Measurements from ENCODE around the gene IMP3. TPM values are rescaled to one million over a fixed set of nuclear protein-coding genes. Genes with fewer than 3 reads are reported as not detected.
"Not testable (repeated sequence)": the region's sequence is repeated elsewhere in the genome, so short reads cannot be mapped to it uniquely, and the experiment has no call there.

The IMP3 gene
- polyA plus RNA-seq, 1 donor from 2014 or later = 147 TPM

- Histone ChIP-seq H3K9me2 (ENCODE audit: insufficient read depth, low read length) (no peaks in the 10 kb centered on the region), H3K4me3 (ENCODE audit: low read length) (no peak overlapping the region), H3K4me2 (ENCODE audit: low read length) (no peak overlapping the region), H2AFZ (ENCODE audit: low read depth, low read length) (no peak overlapping the region), H3F3A (ENCODE audit: insufficient read depth, low read length, poor library complexity, severe bottlenecking) (no peaks in the 10 kb centered on the region), H4K20me1 (ENCODE audit: insufficient read depth) (no peaks in the 10 kb centered on the region), H3K36me3 (ENCODE audit: insufficient read depth, low read length) (no peaks in the 10 kb centered on the region), H3K27ac (ENCODE audit: low read length) (no peak overlapping the region), H3K9ac (ENCODE audit: low read length) (no peak overlapping the region), H3K27me3 (ENCODE audit: insufficient read depth, low read depth, low read length) (no peaks in the 10 kb centered on the region), H3K9me3 (ENCODE audit: low read length) (no peaks in the 10 kb centered on the region), H3K79me2 (replicated peaks; ENCODE audit: insufficient read depth, low read length) (no peaks in the 10 kb centered on the region)
- TF ChIP-seq TAF1 (IDR thresholded peaks at IDR 0.05; ENCODE audit: low read depth) (no peak), SMC3 (conservative IDR thresholded peaks at IDR 0.05; ENCODE audit: poor library complexity) (no peak), RAD21 (conservative IDR thresholded peaks at IDR 0.05) (no peak), REST (IDR thresholded peaks at IDR 0.05; ENCODE audit: borderline replicate concordance) (no peak), EZH2 (IDR thresholded peaks at IDR 0.05; ENCODE audit: borderline replicate concordance, insufficient read depth, low read length, poor library complexity, severe bottlenecking) (no peak), MXI1 (conservative IDR thresholded peaks at IDR 0.05; ENCODE audit: poor library complexity, severe bottlenecking) (no peak), EP300 (conservative IDR thresholded peaks at IDR 0.05; ENCODE audit: poor library complexity, severe bottlenecking) (no peak), CTCF (IDR thresholded peaks at IDR 0.05; ENCODE audit: poor library complexity, severe bottlenecking) (no peak), POLR2AphosphoS5 (IDR thresholded peaks at IDR 0.05) (no peak)
Measured at GRCh38 chr15:75680007-75680789, 40.2 kb upstream of the IMP3 start.

GRCh38 chr15:75678324-75678690 lies 38.3 kb upstream of the IMP3 start:
- not testable (repeated sequence) for H4K20me1 ChIP-seq (ENCODE audit: insufficient read depth); H2AFZ ChIP-seq (ENCODE audit: low read depth, low read length); H3K4me2 ChIP-seq (ENCODE audit: low read length); H3K9me3 ChIP-seq (ENCODE audit: low read length); H3K9ac ChIP-seq (ENCODE audit: low read length); H3K27me3 ChIP-seq (ENCODE audit: insufficient read depth, low read depth, low read length); H3F3A ChIP-seq (ENCODE audit: insufficient read depth, low read length, poor library complexity, severe bottlenecking); H3K36me3 ChIP-seq (ENCODE audit: insufficient read depth, low read length); H3K27ac ChIP-seq (ENCODE audit: low read length); H3K9me2 ChIP-seq (ENCODE audit: insufficient read depth, low read length); H3K79me2 ChIP-seq (replicated peaks; ENCODE audit: insufficient read depth, low read length); H3K4me3 ChIP-seq (ENCODE audit: low read length)
